Mesodermal cell (in vitro differentiated cells): ENCODE data around the gene UQCC2.

Experiments
- H3K27ac ChIP-seq: 2 replicates; pipeline ENCODE4 v1.7.0; 2013; ENCODE audit warnings: mild to moderate bottlenecking, low read depth, low read length, moderate library complexity; ENCODE audit not compliant: severe bottlenecking
- H3K36me3 ChIP-seq: 2 replicates; pipeline ENCODE4 v1.7.1; 2013; ENCODE audit warnings: mild to moderate bottlenecking, low read length, moderate library complexity; ENCODE audit not compliant: control insufficient read depth, insufficient read depth
- H3K4me1 ChIP-seq: one replicate; pipeline ENCODE4 v1.7.1; 2013; ENCODE audit warnings: mild to moderate bottlenecking, low read length; ENCODE audit not compliant: insufficient read depth, control insufficient read depth, poor library complexity, severe bottlenecking
- H3K4me3 ChIP-seq: 2 replicates; pipeline ENCODE4 v1.7.0; 2013; ENCODE audit warnings: low read length, control low read depth, mild to moderate bottlenecking; ENCODE audit not compliant: insufficient read depth, poor library complexity, severe bottlenecking; ENCODE audit errors: extremely low read depth
- H3K9me3 ChIP-seq: 2 replicates; pipeline ENCODE4 v1.7.1; 2013; ENCODE audit warnings: mild to moderate bottlenecking, low read length, moderate library complexity; ENCODE audit not compliant: control insufficient read depth
- WGBS, 2 experiments: methylation state at CpG; one replicate each; pipeline ENCODE4 v1.1.5; 2013; ENCODE audit warnings: missing lambda C conversion rate in 2 of 2; ENCODE audit not compliant: insufficient coverage in 2 of 2; 5-methylcytosine and 5-hydroxymethylcytosine counted together

The UQCC2 gene

DNA sequence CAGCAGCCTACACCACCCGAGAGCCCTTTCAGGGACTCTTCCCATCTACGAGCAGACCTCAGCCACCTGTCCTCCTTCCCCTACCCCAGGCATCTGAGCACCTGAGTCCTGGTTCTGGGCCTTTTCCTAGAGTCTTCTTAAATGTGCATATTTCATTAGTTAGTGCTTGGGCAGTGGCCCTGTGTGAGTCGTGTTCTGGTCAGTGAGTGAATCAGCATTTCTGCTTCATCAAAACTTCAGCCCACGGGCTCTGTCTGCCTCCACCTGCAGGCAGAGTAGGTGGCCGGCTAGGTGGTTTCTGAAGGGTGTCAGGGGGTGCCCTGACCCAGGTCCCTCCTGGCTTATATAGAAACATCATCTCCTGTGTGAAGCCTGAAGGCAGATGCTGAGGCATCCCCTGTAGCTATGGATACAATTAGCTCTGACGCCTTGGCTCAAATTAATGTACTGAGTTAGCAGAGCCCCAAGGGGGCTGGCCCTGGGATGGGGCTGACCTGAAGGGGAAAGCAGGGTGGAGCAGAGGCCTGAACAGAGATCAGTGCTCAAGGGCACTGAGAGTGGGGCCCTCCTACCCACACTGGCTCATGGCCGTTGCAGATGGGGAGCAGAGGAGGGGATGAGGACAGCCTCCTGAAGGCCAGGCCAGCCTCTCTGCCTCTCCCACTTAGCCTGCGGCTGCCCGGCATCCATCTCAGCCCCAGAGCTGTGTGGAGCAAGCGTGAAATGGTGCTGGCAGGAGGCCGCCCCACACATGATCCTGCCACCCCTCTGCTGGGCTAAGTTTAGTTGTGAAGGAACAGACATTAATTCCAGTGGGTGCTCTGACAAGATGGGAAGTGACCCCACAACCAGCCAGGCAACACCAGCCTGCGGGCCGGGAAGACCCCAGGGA lies 21.6 kb upstream of the UQCC2 start:
- H3K4me1 ChIP-seq: peaks cover 16% of the 10 kb centered on the region
- WGBS, 2 experiments: 87 to 92% methylated on average over 7 to 9 of the region's 13 CpGs
- no peak overlapping the region for H3K4me3 ChIP-seq
- H3K36me3 ChIP-seq: peaks cover 13% of the 10 kb centered on the region
- no peak overlapping the region for H3K27ac ChIP-seq
- H3K9me3 ChIP-seq: no peaks in the 10 kb centered on the region

DNA sequence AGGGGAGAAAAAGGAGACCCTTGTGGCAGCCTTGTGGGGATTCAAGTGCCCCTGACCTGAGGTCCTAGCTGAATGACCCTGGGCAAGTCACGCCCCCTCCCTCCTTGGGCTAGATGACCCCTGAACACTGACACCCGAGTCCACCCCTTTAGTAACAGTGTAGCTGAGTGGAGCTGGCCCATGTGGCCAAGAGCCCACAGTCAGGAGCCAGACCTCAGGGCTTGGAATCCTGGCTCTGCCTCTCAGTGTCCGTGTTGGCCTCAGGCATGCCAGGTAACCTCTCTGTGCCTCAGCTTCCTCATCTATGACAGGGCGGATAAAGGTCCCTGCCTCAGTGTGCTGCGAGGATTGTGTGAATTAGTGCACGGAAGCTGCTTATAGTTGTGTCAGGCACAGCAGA lies 20.9 kb upstream of the UQCC2 start:
- no peak overlapping the region for H3K4me3 ChIP-seq
- peaks cover 16% of the 10 kb centered on the region for H3K4me1 ChIP-seq
- peaks cover 9% of the 10 kb centered on the region for H3K36me3 ChIP-seq
- no peaks in the 10 kb centered on the region for H3K9me3 ChIP-seq
- 93% methylated on average over 4 to 6 of the region's 6 CpGs for WGBS, 2 experiments
- H3K27ac ChIP-seq: no peak overlapping the region

DNA sequence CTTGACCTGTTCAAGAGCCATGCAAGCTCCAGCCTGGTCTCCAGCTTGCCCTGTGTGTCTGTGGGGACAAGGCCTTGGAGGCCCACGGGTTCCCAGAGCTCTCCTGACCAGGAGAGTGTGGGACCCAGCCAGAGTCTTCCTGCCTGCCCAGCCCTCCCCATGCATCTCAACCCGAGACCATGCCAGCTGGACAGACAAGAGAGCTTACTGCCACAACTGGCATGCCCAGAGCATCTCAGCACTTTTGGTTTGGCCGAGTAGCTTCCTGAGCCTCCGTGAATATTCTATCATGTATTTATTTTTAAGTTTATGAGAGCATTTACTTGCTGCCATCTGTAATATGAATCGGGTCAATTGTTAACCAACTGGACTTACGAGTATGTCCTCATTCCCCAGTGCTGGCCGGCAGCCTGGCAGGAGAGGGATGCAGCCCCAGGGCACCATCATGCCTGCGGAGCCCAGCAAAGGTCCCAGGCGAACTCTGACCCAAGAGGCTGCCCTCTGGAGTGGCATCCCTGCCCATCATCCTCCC lies 20.3 kb upstream of the UQCC2 start:
- Histone ChIP-seq H3K36me3 (peaks cover 9% of the 10 kb centered on the region), H3K4me3 (no peak overlapping the region), H3K9me3 (no peaks in the 10 kb centered on the region), H3K27ac (no peak overlapping the region), H3K4me1 (peaks cover 16% of the 10 kb centered on the region)
- WGBS, 2 experiments: 91 to 98% methylated on average over 5 to 6 of the region's 9 CpGs

DNA sequence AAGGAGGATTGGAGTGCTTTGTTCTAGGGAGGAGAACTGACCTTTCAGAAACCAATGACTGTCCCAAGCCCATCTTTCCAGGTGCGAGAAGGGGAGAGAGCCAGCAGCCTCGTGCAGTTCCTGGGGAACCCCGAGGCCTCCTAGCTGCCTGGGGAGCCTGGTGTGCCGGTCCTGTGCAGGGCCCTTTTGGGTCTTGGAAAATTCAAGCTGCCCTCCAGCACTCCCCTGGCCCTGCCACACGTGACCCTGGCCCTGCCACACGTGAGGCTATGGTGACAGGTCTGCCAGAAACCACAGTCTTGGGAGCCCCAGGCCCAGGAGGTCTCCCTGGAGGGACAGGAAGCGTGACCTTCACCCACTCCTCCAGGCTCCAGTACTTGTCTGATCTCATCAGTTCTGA lies 19.5 kb upstream of the UQCC2 start:
- peaks cover 9% of the 10 kb centered on the region for H3K36me3 ChIP-seq
- H3K27ac ChIP-seq: no peak overlapping the region
- WGBS, 2 experiments: 81 to 89% methylated on average over 6 of the region's 7 CpGs
- peaks cover 16% of the 10 kb centered on the region for H3K4me1 ChIP-seq
- H3K9me3 ChIP-seq: no peaks in the 10 kb centered on the region
- no peak overlapping the region for H3K4me3 ChIP-seq

DNA sequence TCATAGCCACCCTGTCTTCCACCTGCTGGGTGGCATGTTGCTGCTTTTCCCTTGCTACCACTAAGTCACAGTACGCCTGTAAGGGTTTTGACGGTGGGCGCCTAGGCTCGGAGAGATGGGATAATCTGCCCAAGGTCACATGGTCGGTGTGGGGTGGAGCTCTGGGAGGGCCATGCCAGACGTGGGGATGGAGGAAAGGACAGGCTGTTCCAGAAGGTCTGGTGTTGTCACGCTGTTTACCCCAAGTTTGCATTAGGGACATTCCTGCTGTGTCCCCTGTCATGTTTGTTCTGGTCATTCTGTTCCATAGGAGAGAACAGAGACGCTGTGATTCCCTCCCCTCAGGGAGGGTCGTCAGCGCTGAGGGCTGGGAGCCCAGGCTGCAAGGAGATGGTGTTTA lies 19.1 kb upstream of the UQCC2 start:
- peaks cover 9% of the 10 kb centered on the region for H3K36me3 ChIP-seq
- no peak overlapping the region for H3K27ac ChIP-seq
- no peak overlapping the region for H3K4me3 ChIP-seq
- no peaks in the 10 kb centered on the region for H3K9me3 ChIP-seq
- peaks cover 16% of the 10 kb centered on the region for H3K4me1 ChIP-seq
- 77 to 83% methylated on average over 9 of the region's 10 CpGs for WGBS, 2 experiments

DNA sequence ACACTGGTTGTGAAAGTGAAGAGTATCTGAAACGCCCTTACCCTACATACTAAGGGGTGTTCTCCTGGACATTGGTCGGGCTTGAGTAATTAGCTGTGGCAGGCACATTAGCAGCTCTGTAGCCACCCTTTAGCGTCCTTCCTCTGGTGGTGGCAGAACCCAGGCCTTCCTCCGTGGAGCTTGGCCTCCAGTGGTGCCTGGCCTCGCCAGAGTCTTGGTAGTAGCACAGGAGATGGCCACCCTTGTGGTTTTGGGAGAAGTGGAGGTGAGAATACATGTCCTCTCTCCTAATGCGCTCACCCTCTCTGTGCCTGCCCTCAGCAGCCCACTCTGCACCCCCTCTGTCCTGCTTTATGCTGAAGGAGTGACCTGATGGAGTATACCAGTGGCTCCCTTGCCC lies 17.6 kb upstream of the UQCC2 start:
- Histone ChIP-seq H3K27ac (no peak overlapping the region), H3K36me3 (peaks cover 5% of the 10 kb centered on the region), H3K9me3 (no peaks in the 10 kb centered on the region), H3K4me3 (no peak overlapping the region), H3K4me1 (peaks cover 8% of the 10 kb centered on the region)
- WGBS, 2 experiments: 94 to 96% methylated on average over 4 to 6 of the region's 6 CpGs

DNA sequence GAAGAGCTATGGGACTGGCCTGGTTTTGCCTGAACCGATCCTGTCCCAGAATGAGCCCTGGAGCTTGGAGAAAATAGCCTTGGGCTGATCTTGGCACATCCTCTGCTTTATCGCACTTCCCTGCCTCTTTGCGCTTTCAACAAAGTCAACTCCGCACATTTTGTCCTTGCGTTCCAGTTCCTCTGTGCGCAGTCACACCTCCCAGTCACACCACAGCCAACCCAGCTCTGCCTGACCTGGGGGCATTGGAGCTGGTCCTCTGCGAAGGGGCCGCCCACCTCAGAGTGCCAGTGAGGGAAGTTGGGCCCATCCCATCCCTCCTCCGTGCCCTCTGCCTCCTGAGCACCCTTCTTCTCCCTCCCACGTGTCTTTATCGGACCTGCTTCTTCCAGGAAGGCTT lies 16.9 kb upstream of the UQCC2 start:
- H3K4me1 ChIP-seq: peaks cover 5% of the 10 kb centered on the region
- peaks cover 5% of the 10 kb centered on the region for H3K36me3 ChIP-seq
- 92 to 96% methylated on average over 7 to 10 of the region's 11 CpGs for WGBS, 2 experiments
- H3K9me3 ChIP-seq: no peaks in the 10 kb centered on the region
- no peak overlapping the region for H3K27ac ChIP-seq
- H3K4me3 ChIP-seq: no peak overlapping the region

DNA sequence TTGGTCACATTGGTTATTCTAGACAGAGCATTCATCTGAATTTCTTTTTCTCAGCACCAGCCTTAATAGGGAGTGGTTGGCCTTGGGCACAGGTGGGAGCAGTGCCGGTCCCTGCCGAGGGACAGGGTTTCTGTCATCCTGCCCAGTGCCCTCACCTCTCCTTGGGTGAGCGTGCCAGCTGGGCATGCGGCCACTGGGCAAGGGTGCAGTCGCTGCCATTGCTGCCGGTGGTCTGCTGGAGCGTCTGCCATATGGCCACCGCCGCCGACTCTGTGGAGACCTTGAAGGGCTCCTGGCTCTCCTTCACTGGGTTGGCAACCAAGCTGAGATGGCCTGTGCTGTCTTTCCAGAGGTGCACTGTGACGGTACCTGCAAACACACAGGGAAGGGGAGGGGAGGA lies 16.4 kb upstream of the UQCC2 start:
- 91 to 95% methylated on average over 9 to 11 of the region's 11 CpGs for WGBS, 2 experiments
- Histone ChIP-seq H3K27ac (no peak overlapping the region), H3K4me1 (peaks cover under 1% of the 10 kb centered on the region), H3K9me3 (no peaks in the 10 kb centered on the region), H3K4me3 (no peak overlapping the region), H3K36me3 (peaks cover 5% of the 10 kb centered on the region)

DNA sequence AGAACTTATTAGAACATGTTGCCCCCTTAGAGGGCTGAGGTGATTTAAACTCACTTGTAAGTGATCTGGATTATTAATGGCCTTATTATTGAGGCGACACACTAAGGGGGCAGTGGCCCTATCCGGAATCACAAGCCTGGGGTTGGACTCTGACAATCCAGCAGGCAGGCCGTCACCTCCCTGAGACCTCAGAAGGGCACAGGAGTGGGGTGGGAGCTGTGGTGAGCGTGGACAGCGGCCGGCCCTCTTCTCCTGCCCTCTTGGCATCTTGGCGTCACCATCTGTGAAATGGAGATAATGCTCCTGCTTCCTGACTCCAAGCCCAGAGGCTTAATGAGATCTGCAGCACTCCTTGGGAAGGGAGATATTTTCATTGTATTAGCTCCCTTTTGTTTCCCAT lies 15.6 kb upstream of the UQCC2 start:
- H3K4me3 ChIP-seq: no peak overlapping the region
- H3K36me3 ChIP-seq: peaks cover 6% of the 10 kb centered on the region
- H3K27ac ChIP-seq: no peak overlapping the region
- WGBS, 2 experiments: 94 to 97% methylated on average over 7 of the region's 7 CpGs
- no peaks in the 10 kb centered on the region for H3K4me1 ChIP-seq
- no peaks in the 10 kb centered on the region for H3K9me3 ChIP-seq

DNA sequence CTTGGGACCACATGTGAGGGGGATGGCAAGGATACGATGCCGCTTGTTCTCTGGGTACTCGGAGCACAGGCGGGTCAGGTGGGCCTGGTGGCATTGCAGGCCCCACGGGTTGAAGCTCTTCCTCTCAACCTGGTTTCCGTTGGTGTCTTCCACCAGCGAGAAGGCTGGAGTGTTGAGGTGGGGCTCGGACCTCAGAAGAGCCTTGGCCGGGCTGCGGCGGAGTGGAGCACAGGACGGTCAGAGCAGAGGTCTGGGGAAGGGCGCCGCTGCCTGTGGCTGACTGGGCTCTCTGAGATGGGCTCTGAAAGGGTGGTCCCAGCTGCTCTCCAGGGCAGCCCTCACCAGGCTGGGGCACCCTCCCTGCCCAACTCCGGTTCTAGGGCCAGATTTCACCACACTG lies 15.2 kb upstream of the UQCC2 start:
- Histone ChIP-seq H3K27ac (no peak overlapping the region), H3K9me3 (no peaks in the 10 kb centered on the region), H3K4me3 (no peak overlapping the region), H3K36me3 (peaks cover 5% of the 10 kb centered on the region), H3K4me1 (no peaks in the 10 kb centered on the region)
- 93 to 97% methylated on average over 11 to 15 of the region's 15 CpGs for WGBS, 2 experiments
